ENCODE results near the gene NMT2. TPM values are rescaled to one million over a fixed set of nuclear protein-coding genes. Genes with fewer than 3 reads are reported as not detected.

NMT2 gene
- total RNA-seq, 6 experiments from 2014 or later, result 29.4 to 67.3 (median 62.6) TPM

DNA sequence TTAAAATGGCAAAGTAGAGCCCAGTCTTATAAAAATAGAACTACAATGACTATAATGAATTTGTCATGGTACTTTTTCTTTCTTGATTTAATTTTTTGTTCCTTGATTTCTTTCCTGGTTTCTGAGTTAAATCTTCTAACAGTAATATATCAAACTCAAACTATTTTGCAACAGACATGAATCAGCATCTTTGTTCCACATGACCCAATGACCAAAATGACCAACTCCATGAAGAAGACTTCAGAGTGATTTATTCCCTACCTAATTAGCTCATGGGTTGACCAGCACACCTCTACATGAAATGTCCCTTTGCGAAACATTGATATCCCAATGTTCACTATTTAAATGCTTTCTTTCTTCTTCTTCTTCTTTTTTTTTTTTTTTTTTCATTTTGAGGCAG is 30.9 kb downstream of the NMT2 start:
- Mint-ChIP-seq H3K4me3 (no peak overlapping the region), H3K36me3 (ENCODE audit: low read depth) (peaks cover 60% of the 10 kb centered on the region), H3K9me3 (no peaks in the 10 kb centered on the region), H3K27me3 (ENCODE audit: insufficient read depth) (no peaks in the 10 kb centered on the region; the same call in 1 of the 2 replicates), H3K27ac (peak overlapping the region; percentile 21; the same call in 1 of the 2 replicates), H3K4me1 (ENCODE audit: low read depth) (peaks cover 25% of the 10 kb centered on the region)
- TF ChIP-seq, protein P1, sequence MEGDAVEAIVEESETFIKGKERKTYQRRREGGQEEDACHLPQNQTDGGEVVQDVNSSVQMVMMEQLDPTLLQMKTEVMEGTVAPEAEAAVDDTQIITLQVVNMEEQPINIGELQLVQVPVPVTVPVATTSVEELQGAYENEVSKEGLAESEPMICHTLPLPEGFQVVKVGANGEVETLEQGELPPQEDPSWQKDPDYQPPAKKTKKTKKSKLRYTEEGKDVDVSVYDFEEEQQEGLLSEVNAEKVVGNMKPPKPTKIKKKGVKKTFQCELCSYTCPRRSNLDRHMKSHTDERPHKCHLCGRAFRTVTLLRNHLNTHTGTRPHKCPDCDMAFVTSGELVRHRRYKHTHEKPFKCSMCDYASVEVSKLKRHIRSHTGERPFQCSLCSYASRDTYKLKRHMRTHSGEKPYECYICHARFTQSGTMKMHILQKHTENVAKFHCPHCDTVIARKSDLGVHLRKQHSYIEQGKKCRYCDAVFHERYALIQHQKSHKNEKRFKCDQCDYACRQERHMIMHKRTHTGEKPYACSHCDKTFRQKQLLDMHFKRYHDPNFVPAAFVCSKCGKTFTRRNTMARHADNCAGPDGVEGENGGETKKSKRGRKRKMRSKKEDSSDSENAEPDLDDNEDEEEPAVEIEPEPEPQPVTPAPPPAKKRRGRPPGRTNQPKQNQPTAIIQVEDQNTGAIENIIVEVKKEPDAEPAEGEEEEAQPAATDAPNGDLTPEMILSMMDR (IDR thresholded peaks at IDR 0.05), result no peak
- no peak for DNase-seq

DNA sequence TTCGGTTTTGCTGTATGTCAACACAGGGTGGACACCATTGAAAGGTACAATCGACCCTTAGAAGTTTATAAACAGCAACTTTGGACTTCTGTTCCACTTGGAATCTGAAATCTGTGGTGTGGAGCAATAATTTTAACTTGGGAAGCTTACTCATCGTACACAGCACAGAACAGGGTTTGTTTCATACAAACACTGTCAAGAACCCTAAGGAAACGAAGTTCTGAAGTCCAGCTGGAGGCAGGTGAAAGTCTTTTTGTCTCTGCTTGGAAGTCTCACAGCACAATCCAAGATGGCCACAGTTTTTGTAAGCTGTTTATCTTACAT is 31.5 kb downstream of the NMT2 start:
- no peak for DNase-seq
- no peaks in the 10 kb centered on the region; the same call in 1 of the 2 replicates for H3K27me3 Mint-ChIP-seq (ENCODE audit: insufficient read depth)
- H3K27ac Mint-ChIP-seq, result no peak overlapping the region
- no peak overlapping the region for H3K4me3 Mint-ChIP-seq
- TF ChIP-seq, protein P1 (IDR thresholded peaks at IDR 0.05), result no peak
- peaks cover 24% of the 10 kb centered on the region for H3K4me1 Mint-ChIP-seq (ENCODE audit: low read depth)
- no peaks in the 10 kb centered on the region for H3K9me3 Mint-ChIP-seq
- H3K36me3 Mint-ChIP-seq (ENCODE audit: low read depth), result peaks cover 62% of the 10 kb centered on the region

DNA sequence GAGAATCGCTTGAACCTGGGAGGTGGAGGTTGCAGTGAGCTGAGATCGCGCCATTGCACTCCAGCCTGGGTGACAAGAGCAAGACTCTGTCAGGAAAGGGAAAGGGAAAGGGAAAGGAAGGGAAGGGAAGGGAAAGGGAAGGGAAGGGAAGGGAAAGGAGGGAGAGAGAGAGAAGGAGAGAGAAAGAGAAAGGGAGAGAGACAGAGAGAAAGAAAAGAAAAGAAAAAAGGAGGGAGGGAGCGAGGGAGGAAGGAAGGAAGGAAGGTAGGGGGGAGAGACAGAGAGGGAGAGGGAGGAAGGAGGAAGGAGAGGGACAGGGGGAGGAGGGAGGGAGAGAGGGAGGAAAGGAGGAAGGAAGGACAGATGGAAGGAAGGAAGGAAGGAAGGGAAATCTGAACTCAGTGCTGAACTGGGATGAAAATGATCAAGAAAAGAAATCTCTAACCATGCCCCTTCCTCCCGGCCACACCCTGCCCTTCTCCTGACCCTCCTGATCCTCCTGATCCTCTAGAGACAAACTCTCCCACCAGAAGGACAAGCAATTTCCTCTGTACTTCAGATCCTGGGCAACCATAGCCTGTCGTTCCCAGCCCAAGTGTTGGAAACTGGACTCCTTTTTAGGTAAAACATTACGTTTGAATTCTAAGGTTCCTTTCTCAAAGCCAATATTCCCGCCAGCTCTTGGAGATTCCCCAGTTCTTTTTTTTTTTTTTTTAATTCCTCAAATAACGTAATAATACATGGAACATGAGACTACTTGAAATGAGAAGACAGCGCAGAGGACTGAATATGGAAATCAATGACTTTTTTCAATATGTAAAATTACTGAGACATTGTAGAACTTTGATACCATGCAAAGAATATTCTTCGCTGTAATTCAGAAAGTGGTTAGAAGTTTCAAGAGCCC is 32.1 kb downstream of the NMT2 start:
- H3K4me3 Mint-ChIP-seq, result no peak overlapping the region
- peaks cover 66% of the 10 kb centered on the region for H3K36me3 Mint-ChIP-seq (ENCODE audit: low read depth)
- no peaks in the 10 kb centered on the region; the same call in 1 of the 2 replicates for H3K27me3 Mint-ChIP-seq (ENCODE audit: insufficient read depth)
- H3K9me3 Mint-ChIP-seq, result no peaks in the 10 kb centered on the region
- TF ChIP-seq, protein P1 (IDR thresholded peaks at IDR 0.05), result no peak
- no peak overlapping the region for H3K27ac Mint-ChIP-seq
- peaks cover 18% of the 10 kb centered on the region for H3K4me1 Mint-ChIP-seq (ENCODE audit: low read depth)
- no peak for DNase-seq

DNA sequence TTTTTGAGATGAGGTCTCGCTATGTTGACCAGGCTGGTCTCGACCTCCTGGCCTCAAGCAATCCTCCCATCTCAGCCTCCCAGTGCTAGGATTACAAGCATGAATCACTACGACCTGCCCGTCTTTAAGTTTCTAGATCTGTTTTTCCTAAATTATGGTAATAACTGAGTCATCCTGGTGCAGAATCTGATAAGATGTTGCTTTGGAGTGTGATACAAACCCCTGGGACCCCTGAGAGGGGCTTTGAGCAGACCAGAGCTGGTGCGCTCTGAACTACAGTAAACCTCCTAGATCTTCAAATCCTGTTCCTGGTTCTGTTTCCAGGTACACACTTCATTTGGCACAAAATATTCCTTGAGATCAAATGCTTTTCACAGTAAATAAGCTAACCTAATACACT is 37.2 kb downstream of the NMT2 start:
- no peaks in the 10 kb centered on the region; the same call in 1 of the 2 replicates for H3K27me3 Mint-ChIP-seq (ENCODE audit: insufficient read depth)
- H3K4me1 Mint-ChIP-seq (ENCODE audit: low read depth), result no peaks in the 10 kb centered on the region
- H3K9me3 Mint-ChIP-seq, result no peaks in the 10 kb centered on the region
- no peak for DNase-seq
- no peak overlapping the region for H3K4me3 Mint-ChIP-seq
- TF ChIP-seq, protein P1 (IDR thresholded peaks at IDR 0.05), result no peak
- H3K27ac Mint-ChIP-seq, result no peak overlapping the region
- peaks cover 61% of the 10 kb centered on the region for H3K36me3 Mint-ChIP-seq (ENCODE audit: low read depth)

DNA sequence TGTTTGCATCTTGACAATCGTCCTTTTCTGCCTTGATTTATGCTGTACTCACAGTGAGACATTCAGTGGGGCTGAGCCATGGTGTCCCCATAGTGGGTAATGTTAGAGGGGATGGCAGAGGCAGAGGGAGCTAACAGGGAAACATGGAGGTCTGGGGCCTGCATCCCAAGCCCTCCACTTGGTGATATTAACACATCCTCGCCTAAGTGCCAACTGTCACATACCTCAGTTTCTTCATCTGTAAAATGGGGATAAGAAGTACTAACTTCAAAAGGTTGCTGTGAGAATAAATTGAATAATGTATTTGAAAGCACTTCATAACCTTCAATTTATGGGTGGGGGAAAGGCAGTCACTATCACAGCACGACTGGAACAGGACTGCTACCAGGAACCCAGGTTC is 43.6 kb downstream of the NMT2 start:
- H3K9me3 Mint-ChIP-seq, result no peaks in the 10 kb centered on the region
- peaks cover 49% of the 10 kb centered on the region for H3K4me1 Mint-ChIP-seq (ENCODE audit: low read depth)
- no peak overlapping the region for H3K4me3 Mint-ChIP-seq
- DNase-seq, result no peak
- H3K27me3 Mint-ChIP-seq (ENCODE audit: insufficient read depth), result no peaks in the 10 kb centered on the region
- TF ChIP-seq, protein P1 (IDR thresholded peaks at IDR 0.05), result no peak
- peaks cover 39% of the 10 kb centered on the region for H3K36me3 Mint-ChIP-seq (ENCODE audit: low read depth)
- H3K27ac Mint-ChIP-seq, result peak overlapping the region; percentile 76; the same call in 1 of the 2 replicates
